ENCODE results near the gene MMAB.

MMAB gene

DNA sequence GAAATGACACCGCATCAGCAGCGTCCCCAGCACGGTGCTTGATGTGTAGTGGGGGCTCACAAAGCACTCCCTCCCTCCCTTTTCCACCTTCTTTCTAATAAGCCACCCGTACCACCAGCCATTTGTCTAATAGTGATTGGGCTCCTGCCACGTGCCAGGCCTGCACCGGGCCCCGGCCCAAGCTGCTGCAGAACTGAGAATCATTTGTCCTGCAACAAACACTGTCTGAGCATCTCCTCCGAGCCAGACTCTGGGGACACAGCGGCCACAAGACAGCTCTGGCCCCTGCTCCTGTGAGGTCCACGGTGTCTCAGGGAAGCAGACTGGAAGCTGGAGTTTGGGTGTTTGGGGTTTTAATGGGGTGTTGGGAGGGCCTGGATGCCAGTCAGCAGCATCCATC lies 44.2 kb upstream of the MMAB start:
- H3K4me3 ChIP-seq (replicated peaks; ENCODE audit: low read depth, low read length), result no peak overlapping the region
- H3K27me3 ChIP-seq (replicated peaks; ENCODE audit: control insufficient read depth, insufficient read depth, low read length), result peaks cover 4% of the 10 kb centered on the region; the same call in 1 of the 2 replicates
- H3K36me3 ChIP-seq (ENCODE audit: control insufficient read depth, insufficient read depth, low read length), result no peaks in the 10 kb centered on the region
- TF ChIP-seq, protein P1, sequence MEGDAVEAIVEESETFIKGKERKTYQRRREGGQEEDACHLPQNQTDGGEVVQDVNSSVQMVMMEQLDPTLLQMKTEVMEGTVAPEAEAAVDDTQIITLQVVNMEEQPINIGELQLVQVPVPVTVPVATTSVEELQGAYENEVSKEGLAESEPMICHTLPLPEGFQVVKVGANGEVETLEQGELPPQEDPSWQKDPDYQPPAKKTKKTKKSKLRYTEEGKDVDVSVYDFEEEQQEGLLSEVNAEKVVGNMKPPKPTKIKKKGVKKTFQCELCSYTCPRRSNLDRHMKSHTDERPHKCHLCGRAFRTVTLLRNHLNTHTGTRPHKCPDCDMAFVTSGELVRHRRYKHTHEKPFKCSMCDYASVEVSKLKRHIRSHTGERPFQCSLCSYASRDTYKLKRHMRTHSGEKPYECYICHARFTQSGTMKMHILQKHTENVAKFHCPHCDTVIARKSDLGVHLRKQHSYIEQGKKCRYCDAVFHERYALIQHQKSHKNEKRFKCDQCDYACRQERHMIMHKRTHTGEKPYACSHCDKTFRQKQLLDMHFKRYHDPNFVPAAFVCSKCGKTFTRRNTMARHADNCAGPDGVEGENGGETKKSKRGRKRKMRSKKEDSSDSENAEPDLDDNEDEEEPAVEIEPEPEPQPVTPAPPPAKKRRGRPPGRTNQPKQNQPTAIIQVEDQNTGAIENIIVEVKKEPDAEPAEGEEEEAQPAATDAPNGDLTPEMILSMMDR (IDR thresholded peaks at IDR 0.05; ENCODE audit: insufficient read depth, low read length, poor library complexity, severe bottlenecking), result no peak
- DNase-seq (ENCODE audit: extremely low read depth, insufficient read length), result no peak

DNA sequence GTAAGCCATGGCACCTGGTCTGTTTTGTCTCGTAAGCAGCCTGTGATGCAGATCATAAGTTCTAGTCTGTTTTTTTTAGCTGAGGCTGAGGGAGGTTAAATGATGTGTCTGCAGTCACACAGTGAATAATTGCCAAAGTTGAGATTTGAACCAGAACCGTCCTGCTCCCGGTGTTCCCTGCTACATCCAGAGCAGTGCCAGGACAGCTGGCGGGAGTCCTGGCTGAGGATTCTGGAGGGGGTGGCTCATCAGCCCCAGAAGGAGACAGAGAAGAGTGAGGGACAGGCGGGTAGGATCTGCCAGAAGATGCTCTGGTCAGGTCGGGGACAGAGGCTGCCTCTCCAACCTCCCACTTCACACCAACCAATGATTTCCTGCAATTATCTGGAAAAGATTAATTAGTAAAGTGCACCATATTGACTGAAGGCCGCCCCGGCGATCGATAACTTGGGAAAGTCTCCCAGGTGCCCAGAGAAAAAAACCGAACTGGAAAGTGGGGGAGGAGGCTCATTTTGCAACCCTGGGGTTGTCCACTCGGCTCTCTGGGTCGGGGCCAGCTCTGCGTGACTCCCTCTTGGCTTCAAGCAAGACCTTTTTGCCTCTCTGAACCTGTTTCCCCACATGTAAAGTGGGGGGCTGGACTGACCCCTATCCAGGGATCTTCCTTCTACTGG lies 42.4 kb upstream of the MMAB start:
- TF ChIP-seq, protein P1 (IDR thresholded peaks at IDR 0.05; ENCODE audit: insufficient read depth, low read length, poor library complexity, severe bottlenecking), result no peak
- Histone ChIP-seq H3K27me3 (replicated peaks; ENCODE audit: control insufficient read depth, insufficient read depth, low read length) (peaks cover 4% of the 10 kb centered on the region; the same call in 1 of the 2 replicates), H3K36me3 (ENCODE audit: control insufficient read depth, insufficient read depth, low read length) (no peaks in the 10 kb centered on the region), H3K4me3 (replicated peaks; ENCODE audit: low read depth, low read length) (no peak overlapping the region)
- no peak for DNase-seq (ENCODE audit: extremely low read depth, insufficient read length)

DNA sequence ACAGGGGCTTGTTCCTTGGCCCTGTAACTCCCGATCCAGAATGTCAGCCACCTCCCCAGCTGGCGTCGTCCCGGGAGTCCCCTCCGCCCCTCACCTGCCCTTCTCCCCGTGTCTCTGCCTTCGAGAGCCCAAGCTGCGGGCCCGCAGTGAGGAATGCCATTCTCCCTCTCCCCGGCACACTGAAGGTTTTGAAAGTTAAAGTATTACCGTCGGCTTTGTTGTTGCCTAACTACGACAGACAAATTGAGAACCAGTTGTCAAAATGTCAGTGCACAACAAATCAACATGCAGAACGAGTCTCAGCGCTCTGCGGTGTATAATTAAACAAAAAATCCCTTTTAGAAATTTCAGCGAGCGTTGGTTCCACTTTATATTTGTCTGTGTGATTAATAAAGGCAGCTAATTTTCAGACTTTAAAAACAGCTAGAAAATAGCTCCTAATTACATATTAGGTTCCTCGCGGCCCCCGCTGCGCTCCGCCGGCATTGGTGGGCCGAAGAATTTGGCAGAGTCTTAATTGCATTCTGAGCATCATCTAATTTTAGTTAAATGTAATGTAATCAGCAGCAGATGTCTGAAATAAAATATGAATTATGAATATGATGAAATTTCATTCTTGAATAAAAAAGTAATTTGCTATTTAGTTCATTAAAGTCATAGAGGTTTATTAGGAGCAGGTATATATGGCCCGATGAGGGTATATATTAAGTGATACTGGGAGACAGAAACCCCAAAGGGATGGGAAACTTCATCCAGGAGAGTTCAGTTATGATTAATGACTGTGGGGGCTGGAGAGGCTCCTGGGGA lies 40.5 kb upstream of the MMAB start:
- TF ChIP-seq, protein P1 (IDR thresholded peaks at IDR 0.05; ENCODE audit: insufficient read depth, low read length, poor library complexity, severe bottlenecking), result no peak
- no peak for DNase-seq (ENCODE audit: extremely low read depth, insufficient read length)
- peaks cover 4% of the 10 kb centered on the region; the same call in 1 of the 2 replicates for H3K27me3 ChIP-seq (replicated peaks; ENCODE audit: control insufficient read depth, insufficient read depth, low read length)
- H3K4me3 ChIP-seq (replicated peaks; ENCODE audit: low read depth, low read length), result no peak overlapping the region
- H3K36me3 ChIP-seq (ENCODE audit: control insufficient read depth, insufficient read depth, low read length), result no peaks in the 10 kb centered on the region

DNA sequence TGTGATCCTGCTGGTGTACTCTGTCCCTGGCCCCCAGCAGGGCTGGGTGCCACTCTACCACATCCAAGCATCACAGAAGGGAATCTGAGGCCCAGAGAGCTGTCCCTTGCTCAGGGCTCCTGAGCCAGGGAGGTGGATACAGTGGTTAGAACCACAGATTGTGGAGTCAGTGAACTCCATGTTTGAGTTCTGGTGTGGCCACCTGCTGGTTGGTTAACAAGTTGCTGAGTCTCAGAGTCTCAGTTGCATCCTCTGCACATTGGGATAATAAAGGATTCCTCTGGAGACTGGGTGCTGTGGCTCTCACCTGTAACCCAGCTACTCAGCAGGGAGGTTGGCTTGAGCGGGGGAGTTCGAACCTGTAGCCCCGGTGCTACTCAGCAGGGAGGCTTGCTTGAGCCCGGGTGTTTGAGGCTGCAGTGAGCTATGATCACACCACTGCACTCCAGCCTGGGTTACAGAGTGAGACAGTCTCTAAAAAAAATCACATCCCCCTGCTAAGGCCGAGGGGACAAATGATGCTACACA lies 39.7 kb upstream of the MMAB start:
- DNase-seq (ENCODE audit: extremely low read depth, insufficient read length), result no peak
- TF ChIP-seq, protein P1 (IDR thresholded peaks at IDR 0.05; ENCODE audit: insufficient read depth, low read length, poor library complexity, severe bottlenecking), result peak; percentile 39
- no peak overlapping the region for H3K4me3 ChIP-seq (replicated peaks; ENCODE audit: low read depth, low read length)
- peaks cover 4% of the 10 kb centered on the region; the same call in 1 of the 2 replicates for H3K27me3 ChIP-seq (replicated peaks; ENCODE audit: control insufficient read depth, insufficient read depth, low read length)
- no peaks in the 10 kb centered on the region for H3K36me3 ChIP-seq (ENCODE audit: control insufficient read depth, insufficient read depth, low read length)

DNA sequence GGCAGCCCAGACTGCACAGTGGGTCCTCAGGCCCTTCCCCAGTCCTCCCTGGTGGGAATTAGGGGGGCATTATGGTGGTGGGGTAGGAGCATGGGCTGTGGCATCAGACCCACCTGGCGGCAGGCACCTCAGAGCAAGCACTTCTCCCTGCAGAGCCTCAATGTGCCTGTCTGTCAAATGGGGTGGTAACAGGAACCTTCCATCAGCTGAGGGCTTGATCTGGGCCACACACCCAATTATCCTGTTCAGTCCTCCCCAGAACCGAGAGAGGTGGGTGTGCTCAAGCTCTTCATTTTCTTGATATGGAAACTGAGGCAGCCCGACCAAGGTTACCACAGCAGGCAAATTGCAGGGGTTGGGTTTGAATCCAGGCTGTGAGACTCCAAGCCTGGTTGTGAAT lies 38.7 kb upstream of the MMAB start:
- DNase-seq (ENCODE audit: extremely low read depth, insufficient read length), result no peak
- peaks cover 4% of the 10 kb centered on the region; the same call in 1 of the 2 replicates for H3K27me3 ChIP-seq (replicated peaks; ENCODE audit: control insufficient read depth, insufficient read depth, low read length)
- TF ChIP-seq, protein P1 (IDR thresholded peaks at IDR 0.05; ENCODE audit: insufficient read depth, low read length, poor library complexity, severe bottlenecking), result no peak
- no peaks in the 10 kb centered on the region for H3K36me3 ChIP-seq (ENCODE audit: control insufficient read depth, insufficient read depth, low read length)
- H3K4me3 ChIP-seq (replicated peaks; ENCODE audit: low read depth, low read length), result no peak overlapping the region
